Activated CD4-positive, alpha-beta T cell treated with anti-CD3 and anti-CD28 coated beads, Interleukin-2, amount 50 U/mL, for 16 hours (primary cell): ENCODE data around the gene LIMA1.
"Not testable (repeated sequence)": the region's sequence is repeated elsewhere in the genome, so short reads cannot be mapped to it uniquely, and the experiment has no call there.

ENCODE experiments used
- DNase-seq: peaks from one replicate; pipeline ENCODE4 v3.0.0-alpha.2; 2020

The LIMA1 gene

DNA sequence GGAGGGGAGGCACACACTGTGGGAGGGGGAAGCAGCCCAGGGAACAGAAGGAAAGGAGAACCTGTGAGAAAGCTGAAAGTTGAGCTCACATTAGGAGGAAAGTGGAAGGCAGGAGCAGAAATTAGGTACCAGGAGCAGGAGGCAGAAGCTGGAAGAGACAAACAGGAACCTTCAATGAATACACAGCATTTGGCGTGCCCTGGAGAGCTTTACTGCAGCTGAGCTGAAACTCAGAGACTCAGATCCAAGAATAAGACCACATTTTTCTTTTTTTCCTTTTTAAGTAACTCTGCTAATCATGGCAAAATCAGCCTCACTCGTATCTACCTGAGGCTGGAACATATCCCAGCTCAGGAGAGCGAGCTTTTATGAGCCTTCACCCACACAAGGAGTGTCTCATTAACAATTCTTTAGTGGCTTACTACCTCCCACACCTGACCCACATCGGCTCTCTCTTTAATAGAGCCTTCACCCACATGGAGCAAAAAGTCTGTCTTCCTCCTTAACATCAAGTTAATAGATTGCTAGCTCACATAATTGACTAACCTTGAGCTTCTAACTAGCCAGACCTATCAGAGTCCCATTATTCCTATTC, 97.9 kb downstream of the LIMA1 start:
- DNase-seq: no peak

DNA sequence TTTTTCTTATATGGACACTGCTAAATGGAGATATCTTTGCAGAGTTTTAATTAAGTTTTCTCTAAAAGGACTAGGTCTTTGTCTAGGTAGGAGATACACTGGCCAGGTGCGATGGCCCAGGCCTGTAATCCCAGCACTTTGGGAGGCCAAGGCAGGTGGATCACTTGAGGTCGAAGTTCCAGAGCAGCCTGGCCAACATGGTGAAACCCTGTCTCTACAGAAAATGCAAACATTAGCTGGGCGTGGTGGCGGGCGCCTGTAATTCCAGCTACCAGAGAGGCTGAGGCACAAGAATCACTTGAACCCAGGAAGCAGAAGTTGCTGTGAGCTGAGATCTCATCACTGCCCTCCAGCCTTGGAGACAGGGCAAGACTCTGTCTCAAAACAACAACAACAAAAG, 99.1 kb downstream of the LIMA1 start:
- DNase-seq: no peak

DNA sequence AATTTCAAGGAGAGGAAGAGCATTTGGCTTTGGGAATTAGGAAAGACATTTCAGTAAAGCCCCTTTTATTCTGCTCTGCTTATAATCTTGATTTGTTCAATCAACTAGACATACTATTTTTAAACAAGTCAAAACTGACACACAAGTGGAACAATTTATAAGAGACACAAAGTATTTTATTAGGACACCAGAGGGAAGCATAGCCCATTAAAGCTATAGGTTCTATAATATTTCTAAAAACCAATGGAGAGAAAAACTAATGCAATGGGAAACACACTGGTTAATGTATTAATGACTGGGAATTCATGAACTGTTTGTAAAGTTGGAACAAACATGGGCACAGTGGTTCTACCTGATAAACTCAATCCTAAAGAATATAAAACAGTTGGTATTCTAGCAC, 100.9 kb downstream of the LIMA1 start:
- no peak for DNase-seq

DNA sequence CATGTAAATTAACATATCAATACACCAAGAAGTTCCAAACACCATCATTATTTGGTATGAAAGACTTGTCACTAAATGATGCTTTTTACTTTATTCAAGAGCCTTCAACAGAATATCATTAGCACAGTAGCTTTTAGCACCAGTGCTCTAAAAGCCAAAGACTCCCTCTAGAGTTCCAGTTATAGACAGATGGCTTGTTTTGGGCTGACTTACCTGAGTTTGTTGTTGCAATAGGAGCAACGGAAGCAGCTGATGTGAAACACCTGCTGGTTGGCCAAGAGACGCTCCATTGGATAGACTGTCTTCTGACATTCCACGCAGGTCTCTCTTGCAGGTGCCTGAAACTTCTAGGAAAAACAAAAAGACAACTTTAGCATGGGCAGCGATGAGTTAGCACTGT, 101.6 kb downstream of the LIMA1 start:
- DNase-seq: no peak

DNA sequence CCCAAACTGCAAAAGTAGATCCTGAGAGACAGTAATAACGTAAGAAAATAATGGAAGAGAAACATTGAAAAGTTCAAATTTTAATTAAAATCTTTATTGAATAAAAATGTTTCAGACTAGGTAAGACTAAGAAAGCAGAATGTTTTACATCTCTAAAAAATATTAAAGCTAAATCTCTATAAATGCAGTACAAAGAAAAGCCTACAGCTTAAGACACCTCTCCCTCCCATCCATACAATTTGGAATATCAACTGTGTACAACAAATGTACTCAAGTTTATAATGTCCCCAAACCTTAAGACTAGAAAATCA, 107.6 kb downstream of the LIMA1 start:
- no peak for DNase-seq

DNA sequence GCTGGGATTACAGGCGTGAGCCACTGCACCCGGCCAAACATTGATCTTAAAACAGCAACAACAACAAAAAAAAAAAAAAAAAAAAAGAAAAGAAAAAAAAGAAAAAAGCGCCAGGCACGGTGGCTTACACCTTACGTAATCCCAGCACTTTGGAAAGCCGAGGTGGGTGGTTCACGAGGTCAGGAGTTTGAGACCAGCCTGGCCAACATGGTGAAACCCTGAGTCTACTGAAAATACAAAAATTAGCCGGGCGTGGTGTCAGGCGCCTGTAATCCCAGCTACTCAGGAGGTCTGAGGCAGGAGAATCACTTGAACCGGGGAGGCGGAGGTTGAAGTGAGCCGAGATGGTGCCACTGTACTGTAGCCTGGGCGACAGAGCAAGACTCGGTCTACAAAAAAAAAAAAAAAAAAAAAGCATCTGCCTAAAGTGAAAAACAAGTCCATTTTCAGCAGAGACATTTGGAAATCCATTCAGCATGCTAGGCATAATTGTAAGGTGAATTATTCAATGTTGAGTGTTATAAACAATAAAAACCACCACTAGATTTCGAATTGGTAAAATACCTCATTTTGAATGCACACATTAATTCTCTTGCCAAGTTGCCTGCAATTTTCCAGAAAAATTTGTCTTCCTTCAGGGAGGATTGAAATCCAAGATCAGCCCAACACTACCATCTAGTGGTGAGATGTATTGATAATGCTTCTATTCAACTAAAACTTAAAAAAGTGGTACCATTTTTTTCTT, 108.2 kb downstream of the LIMA1 start:
- peak; percentile 46 for DNase-seq

DNA sequence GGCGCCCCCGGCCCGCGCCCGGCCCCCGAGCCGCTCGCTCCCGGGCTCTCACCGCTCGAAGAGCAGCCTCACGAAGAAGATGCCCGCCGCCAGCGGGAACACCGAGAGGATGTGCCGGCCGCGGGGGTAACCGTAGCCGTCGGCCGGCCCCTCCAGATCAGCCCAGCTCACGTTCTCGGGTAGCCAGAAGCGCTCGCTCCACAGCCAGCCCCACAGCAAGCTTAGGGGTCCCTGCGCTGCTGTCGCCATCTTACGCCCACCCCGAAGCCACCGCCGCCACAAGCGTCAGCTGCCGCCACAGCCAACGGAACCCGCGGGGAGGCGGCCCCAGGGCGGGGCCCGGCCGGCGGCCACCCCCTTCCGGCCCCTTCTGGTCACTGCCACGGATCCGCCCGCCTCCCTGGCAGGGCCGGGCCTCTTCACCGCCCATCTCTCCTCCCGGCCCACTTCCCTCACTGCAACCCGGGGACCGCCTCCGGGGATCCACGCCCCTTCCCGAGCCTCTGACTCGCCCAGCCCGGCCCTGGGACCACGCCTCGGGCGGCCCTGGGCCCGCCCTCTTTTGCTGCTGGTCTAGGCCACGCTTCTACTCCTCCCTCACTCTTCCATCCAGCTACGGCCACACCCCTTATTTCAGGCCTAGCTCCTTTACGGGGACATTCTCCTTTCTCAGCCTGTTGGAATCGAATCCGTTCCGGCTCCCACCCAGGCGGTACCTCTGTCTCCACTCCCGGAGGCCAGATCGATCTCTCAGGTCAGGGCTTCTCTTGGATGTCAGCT, 116.1 kb downstream of the LIMA1 start, which contains the start of gene CERS5:
TSS of gene CERS5 (minus strand) at position 321 of the 780 bp plus-strand sequence. CDS start at position 249, 72 bp downstream.
- DNase-seq: peak; percentile 99

DNA sequence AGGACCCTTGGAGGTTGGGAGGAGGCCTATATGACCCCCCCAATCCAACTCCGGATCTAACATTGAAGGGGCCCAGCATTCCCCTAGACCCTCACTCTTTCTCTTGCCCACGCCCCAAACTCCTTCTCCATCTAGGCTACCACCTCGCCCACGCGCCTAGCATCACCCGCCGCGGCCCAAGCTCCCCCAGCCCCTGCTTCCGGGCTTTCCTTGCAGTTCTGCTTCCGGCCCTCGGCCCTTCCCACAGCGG, 116.6 kb downstream of the LIMA1 start:
- peak; percentile 61 for DNase-seq

DNA sequence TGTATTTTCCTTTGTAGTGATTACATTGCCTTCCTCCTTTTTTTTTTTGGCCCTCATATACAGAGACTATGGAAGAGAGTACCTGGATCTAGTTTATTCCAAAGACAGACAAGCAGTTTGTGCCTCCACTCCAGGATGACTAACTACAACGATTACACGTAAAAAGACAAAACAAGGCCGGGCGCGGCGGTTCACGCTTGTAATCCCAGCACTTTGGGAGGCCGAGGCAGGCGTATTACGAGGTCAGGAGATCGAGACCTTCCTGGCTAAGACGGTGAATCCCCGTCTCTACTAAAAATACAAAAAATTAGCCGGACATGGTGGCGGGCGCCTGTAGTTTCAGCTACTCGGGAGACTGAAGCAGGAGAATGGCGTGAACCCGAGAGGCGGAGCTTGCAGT, 118.4 kb downstream of the LIMA1 start:
- no peak for DNase-seq

DNA sequence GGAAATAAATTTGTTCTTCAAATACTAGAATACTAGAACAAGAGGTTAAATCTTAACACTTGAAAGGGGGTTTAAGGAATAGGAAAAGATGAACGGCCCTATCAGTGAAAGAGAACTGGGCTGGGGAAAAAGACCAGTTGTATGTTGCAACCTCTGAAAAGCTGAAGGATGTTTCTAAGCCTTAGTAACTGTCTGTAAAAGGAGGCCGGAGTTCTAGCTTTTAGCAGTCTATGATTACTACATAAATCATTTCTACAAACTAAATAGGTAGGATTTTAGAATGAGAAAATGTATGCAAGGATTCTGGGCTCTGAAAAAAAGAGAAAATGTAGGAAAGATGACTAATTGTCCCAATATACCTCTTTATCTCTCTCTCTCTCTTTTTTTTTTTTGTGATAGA, 121.1 kb downstream of the LIMA1 start:
- DNase-seq: no peak

DNA sequence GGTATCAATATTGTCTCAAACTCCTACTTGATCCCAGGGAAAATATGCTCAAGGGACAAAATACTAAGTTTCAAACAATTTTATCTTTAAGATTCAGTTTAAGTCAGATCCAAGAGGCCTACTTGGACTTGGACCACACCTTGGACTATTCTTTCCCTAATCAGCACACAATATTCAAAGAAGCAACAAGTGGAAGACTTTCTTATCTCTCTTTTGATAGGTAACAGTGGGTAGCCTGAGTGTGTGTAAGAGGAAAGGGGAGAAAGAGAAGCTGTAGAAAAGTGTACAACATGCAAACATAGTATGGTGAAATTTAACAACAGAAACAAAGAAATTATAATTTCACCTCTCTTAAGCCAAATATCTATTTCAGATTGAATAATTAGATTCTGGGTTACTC, 122.7 kb downstream of the LIMA1 start:
- no peak for DNase-seq

DNA sequence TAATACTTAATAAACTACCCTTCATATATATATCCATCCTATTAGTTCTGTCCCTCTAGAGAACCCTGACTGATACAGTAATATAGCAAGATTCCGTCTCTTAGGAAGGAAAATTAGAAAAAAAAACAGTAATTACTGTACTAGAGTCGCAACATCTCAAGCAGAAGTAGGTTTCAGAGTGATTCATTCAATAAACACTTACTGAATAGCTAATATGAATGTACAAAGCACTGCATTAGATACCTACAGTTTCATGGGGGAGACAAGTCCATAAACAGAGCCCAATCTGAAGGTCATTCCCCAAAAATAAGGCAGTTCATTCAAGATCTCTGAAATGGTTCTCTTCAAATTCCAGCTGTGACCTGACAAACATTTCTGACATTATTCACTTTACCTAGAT, 126.1 kb downstream of the LIMA1 start:
- peak; percentile 25 for DNase-seq

DNA sequence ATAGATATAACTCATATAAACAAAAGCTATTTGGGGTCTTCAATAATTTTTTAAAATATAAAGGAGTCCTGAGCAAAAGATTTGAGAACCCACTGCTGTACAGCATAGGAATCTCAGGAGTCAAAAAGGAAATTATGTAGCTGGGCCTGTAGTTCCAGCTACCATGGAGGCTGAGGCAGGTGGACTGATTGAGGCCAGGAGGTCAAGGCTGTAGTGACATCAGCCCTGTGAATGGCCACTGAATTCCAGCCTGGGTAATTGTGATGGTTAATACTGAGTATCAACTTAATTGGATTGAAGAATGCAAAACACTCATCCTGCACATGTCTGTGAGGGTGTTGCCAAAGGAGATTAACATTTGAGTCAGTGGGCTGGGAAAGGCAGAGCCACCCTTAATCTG, 126.7 kb downstream of the LIMA1 start:
- DNase-seq: no peak

DNA sequence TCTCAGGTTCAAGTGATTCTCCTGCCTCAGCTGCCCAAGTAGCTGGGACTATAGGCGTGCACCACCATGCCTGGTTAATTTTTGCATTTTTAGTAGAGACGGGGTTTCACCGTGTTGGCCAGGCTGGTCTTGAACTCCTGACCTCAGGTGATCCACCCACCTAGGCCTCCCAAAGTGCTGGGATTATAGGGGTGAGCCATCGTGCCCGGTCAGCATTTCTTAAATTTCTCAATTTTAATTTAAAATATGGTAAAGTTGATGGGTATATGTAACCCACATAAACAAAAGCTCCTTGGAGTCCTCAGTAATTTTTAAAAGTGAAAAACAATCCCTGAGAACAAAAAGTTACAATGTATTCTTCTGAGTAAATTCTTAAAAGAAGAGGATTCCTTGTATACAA, 128.4 kb downstream of the LIMA1 start:
- not testable (repeated sequence) for DNase-seq

DNA sequence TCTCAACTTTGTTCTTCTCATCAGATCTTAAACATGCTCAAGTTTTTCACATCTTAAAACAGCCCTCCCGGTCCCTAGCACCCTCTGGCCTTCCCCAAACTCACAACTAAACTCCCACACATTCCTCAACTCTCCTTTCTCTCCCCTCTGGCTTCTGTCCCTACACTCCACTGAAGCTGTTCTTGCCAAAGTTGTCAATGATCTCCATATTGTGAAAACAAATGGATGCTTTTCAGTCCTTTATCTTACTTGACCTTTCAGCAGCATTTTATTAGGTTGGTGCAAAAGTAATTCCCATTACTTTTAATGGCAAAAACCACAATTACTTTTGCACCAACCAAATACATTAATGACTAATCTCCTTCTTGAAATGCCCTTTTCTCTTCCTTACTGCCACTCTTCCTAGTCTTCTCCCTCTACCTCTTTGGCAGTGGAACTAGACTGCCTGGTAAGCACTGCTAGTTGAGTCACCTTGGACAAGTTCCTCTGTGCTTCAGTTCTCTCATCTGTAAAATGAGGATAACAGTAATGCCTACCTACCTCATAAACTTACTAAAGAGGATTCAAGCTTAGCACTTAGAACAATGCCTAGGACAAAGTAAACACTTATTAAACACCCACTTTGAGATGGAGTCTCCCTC, 132.2 kb downstream of the LIMA1 start:
- no peak for DNase-seq

DNA sequence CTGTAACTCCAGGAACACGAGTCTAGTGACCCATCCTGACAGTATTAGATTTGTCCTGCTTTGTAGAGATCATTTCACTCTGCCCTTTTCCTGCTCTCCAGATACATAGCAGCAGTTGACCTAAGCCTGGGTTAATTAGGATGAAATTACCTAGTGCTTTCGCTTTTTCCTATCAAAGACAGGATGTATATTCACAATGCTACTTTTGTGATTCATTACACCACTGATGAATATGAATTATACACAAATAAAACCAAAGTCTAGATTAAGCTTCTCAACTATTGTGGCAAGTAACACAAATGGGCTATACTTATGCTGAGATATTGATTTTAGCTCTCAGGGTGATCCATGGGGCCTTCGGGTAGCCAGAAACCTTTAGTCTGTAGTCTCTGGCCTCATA, 134.0 kb downstream of the LIMA1 start:
- peak; percentile 47 for DNase-seq

DNA sequence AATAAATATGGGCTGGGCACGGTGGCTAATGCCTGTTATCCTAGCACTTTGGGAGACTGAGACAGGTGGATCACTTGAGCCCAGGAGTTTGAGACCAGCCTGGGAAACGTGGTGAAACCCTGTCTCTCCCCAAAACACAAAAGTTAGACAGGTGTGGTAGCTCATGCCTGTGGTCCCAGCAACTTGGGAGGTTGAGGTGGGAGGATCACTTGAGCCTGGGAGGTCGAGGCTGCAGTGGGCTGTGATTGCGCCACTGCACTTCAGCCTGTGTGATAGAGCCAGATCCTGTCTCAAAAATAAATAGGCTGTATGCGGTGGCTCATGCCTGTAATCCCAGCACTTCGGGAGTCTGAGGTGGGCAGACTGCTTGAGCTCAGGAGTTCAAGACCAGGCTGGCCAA, 135.3 kb downstream of the LIMA1 start:
- not testable (repeated sequence) for DNase-seq

DNA sequence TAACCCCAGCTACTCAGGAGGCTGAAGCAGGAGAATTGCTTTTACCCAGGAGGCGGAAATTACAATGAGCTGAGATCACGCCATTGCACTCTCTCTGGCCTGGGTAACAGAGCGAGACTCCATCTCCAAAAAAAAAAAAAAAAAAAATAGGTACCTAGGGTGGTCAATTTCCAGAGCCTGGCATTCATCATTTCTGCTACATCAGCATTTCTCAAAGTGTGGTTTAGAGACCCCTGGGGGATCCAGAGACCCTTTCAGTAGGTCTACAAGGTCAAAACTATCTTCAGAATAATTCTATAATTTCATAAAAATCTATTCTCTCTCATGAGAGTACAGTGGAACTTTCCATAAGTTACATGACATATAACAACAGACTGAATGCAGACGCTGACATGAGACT, 136.0 kb downstream of the LIMA1 start:
- DNase-seq: no peak

DNA sequence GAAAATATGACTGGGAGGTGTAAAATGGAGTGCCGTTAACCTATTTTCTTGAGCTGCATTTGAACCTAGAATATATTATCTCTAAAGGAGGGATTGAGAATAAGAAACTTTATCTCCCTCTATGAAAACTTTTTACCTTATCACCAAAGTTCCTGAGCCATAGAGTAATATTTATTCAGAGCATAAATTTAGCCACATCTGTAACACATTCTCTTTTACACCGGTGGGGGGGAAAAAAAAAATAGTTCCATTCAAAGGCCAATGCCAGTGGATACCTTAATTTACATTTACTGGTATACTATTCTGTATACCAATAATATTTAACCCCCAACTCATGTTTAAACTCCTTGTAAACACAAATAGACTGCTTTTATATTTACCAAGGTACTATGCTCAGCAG, 137.9 kb downstream of the LIMA1 start:
- no peak for DNase-seq

DNA sequence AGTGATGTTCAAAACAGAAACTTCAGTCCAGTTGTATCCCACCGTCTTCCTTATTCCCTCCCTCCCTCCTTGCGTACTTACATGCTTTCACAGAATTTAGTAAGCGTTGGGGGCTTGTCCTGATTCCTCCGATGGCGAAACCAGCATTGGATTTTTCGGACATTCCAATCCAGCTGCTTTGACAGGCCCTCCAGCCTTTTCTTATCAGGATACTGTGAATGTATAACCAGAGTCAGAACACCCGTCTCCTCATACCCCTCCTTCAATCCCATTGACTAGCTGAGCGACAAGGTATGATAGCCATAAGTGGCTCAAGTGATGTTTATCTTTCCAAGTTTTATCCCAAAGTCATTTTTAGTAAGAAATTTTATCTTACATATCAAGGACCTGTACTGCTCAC, 140.3 kb downstream of the LIMA1 start:
- no peak for DNase-seq

DNA sequence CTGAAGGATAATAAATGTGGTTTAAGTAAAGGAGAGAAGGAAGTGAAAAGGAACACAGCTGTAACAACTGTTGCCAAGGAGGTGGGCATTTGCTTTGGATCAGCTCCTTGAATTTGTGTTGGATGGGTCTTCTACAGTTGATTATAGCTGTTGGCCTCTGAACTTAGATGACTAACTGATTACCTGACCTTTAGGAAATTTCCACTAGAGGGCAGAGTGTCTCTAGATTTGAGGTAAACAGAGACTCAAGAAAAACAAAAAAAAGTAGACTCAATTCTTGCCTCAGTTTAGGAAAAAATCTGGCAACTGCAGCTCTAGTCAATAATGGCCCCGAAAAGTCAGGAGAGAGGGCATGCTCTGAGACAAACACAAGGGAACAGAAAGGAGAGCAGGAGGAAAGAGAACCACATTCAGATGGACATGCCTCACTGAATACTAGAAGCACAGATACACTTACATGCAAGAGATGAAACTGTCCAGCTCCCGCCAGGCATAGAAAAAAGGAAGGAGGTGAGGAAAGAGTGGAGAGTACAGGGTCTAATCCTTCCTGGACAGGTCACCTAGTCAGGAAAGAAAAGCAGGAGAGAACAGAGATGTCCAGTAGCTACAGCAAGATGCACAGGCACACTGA, 150.7 kb downstream of the LIMA1 start:
- peak; percentile 61 for DNase-seq

DNA sequence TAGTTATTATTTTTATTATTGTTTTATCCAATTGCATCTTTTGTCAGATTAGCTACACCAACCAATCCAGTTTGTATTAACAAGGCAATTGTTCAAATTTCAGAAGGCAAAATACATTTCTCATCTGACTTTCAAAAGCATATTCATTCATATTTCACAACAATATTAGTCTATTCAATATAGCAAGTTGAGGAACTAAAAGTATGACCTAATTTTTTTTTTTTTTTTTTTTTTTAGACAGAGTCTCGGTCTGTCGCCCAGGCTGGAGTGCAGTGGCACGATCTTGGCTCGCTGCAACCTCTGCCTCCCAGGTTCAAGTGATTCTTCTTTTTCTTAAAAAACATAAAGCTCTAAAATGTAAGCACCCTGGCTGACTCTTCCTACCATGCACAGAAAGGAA, 154.0 kb downstream of the LIMA1 start:
- no peak for DNase-seq

DNA sequence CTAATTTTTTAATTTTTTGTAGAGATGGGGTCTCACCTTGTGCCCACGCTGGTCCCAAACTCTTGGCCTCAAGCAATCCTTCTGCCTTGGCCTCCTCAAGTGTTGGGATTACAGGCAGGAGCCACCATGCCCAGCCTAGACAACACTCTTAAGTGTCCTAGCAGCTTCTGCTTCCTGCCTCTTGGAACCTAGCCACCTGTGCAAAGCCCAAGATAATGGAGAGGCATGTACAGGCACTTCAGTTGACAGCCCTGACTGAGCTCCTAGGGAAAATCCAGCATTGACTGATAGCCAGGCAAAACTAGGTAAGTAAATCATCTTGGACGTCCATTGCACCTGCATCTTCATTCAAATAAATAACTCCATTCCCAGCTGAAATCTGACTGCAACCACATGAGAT, 155.8 kb downstream of the LIMA1 start:
- no peak for DNase-seq
